Caki2 (cell line): ENCODE measurements around the gene IQCF2. TPM values are rescaled to one million over a fixed set of nuclear protein-coding genes. Genes with fewer than 3 reads are reported as not detected.

Experiments
- total RNA-seq: library from RNA; depleted of rRNA; stranded (reverse); fragments of >200 nt; shearing (Covaris generic); gene quantifications from 2 replicates; pipeline ENCODE4 v1.2.3, GENCODE V29; 2014; ENCODE audit warnings: low replicate concordance; rRNA removed

The IQCF2 gene
- total RNA-seq, 1 experiment from 2014 or later = not detected

Other genes with a start within 250 kb of the IQCF2 start
- gene TEX264, start 190.4 kb upstream of the IQCF2 start, total RNA-seq = 97.6 and 97.7 TPM in 2 replicates
- gene GRM2, start 154.5 kb upstream of the IQCF2 start, total RNA-seq = not detected in 2 replicates
- not detected in 2 replicates for gene IQCF6, start 82.4 kb upstream of the IQCF2 start, total RNA-seq
- not detected in 2 replicates for gene IQCF5, start 14.0 kb downstream of the IQCF2 start, total RNA-seq
- gene IQCF1, start 41.7 kb downstream of the IQCF2 start, total RNA-seq = not detected in 2 replicates
- gene RRP9, start 80.3 kb downstream of the IQCF2 start, total RNA-seq = 28.9 and 34.6 TPM in 2 replicates
- gene PARP3, start 80.7 kb downstream of the IQCF2 start, total RNA-seq = 29.4 and 30.0 TPM in 2 replicates
- not detected in 2 replicates for gene GPR62, start 93.8 kb downstream of the IQCF2 start, total RNA-seq
- 7.8 and 10.5 TPM in 2 replicates for gene PCBP4, start 105.8 kb downstream of the IQCF2 start, total RNA-seq
- gene ABHD14B, start 112.4 kb downstream of the IQCF2 start, total RNA-seq = 19.6 and 45.4 TPM in 2 replicates
- gene ABHD14A, start 113.4 kb downstream of the IQCF2 start, total RNA-seq = 11.9 and 12.8 TPM in 2 replicates
- gene ACY1, start 121.9 kb downstream of the IQCF2 start, total RNA-seq = 101 and 159 TPM in 2 replicates
- 810 and 960 TPM in 2 replicates for gene RPL29, start 134.3 kb downstream of the IQCF2 start, total RNA-seq
- gene DUSP7, start 195.0 kb downstream of the IQCF2 start, total RNA-seq = 1.1 and 3.2 TPM in 2 replicates